8988T (cell line): ENCODE data around the gene TMEM220.
"Not testable (repeated sequence)": the region's sequence is repeated elsewhere in the genome, so short reads cannot be mapped to it uniquely, and the experiment has no call there.

Experiments
- DNase-seq: peaks from one replicate; pipeline ENCODE4 v3.0.0; 2011

TMEM220 gene

DNA sequence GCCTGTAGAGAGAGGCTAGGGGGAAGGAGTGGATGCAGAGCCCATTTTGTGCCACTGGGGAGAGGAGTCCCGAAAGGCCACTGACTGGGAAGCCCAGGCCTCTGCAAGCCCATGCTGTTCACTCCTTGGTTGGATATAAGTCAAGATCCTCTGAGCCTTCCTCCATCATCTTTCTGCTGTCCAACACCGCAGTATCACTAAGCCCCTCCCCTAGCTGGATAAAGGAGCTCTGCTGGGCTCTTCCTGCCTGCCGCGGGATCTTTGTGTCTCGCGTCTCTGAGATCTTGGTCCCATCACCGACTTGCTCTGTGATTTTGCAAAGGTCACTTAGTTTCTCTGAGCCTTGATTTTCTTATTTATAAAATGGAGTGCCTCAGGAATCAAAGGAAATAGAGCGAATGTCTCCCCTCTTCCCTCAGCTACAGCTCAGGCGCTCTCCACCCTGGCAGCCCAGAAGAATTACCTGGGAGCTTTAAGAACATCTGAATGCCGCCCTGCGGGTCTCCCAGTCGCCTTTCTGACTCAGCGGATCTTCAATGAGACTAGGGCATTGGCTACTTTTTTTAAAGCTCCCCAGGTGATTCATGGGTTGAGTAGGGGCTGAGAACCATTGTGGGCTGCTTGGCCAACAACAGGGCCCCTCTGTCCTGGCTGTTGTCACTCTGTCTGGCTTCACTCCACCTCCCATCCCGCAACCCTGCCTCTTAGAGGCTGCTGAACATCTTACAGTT lies 25.2 kb upstream of the TMEM220 start:
- DNase-seq: no peak

GRCh38 chr17:10754109-10754508 lies 24.3 kb upstream of the TMEM220 start:
- peak; percentile 41 for DNase-seq

DNA sequence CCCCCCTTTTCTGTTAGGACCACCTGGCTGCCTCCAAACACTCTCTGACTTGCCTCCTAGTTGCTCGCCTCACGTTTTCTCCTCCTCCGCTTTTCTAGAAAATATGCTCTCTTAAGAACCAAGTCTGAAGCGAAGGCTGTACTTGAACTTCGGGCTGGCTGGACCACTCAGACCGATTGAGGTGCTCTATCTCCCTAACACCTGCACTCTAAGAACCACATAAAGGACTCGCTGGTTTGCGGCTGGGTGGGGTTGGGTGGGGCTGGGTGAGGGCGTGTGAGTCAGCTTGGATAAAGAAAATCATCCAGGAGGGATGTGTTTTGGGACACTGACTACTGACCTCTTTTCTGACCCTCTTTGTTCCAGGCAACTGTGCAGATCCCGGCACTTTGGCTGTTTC lies 22.9 kb upstream of the TMEM220 start:
- DNase-seq: no peak

DNA sequence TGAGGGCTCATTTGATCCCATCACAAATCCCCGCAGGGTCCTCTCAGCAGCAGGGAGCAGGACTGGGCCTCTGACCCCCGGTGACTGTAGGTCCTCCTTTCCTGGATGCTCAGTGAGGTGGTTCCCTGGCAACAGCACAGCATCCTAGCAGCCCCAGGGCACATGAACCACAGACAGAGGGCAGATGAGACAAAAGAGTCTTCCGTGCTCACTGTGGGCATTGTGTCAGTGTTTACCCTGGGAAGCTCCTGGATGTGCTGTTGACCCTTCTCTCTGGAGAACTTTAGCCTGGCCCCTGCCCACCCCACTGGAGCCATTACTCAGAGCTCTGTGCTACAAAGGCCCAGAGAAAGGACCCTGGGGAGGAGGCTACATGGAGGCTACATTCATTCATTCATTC lies 21.7 kb upstream of the TMEM220 start:
- DNase-seq: no peak

GRCh38 chr17:10750210-10750609 lies 20.4 kb upstream of the TMEM220 start:
- DNase-seq: no peak

- no peak for DNase-seq
These were observed 18.8 kb upstream of the TMEM220 start for GRCh38 chr17:10748531-10749181.

GRCh38 chr17:10745231-10745630 lies 15.4 kb upstream of the TMEM220 start:
- DNase-seq: no peak

DNA sequence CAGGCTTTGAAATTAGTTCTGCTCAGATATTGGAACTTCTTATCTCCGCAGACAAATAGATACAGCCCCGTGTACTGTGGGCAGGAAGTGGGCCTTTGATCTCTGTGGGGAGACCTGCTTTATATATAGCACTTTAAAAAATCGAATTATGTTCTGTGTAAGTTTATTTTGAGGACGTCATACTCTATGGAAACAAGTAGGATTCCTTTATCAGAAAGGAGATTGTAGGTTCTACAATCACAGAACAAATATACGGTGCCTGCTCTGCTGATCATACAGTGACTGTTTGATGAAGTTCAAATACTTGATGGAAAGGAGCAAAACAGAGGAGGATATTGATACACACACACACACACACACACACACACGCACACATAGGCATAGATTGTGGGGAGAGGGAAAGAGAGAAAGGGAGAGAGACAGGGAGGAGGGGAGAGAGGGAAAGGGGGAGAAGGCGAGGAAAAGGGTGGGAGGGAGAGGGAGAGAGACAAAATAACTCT lies 14.7 kb upstream of the TMEM220 start:
- no peak for DNase-seq

GRCh38 chr17:10743316-10744009 lies 13.6 kb upstream of the TMEM220 start:
- DNase-seq: no peak

DNA sequence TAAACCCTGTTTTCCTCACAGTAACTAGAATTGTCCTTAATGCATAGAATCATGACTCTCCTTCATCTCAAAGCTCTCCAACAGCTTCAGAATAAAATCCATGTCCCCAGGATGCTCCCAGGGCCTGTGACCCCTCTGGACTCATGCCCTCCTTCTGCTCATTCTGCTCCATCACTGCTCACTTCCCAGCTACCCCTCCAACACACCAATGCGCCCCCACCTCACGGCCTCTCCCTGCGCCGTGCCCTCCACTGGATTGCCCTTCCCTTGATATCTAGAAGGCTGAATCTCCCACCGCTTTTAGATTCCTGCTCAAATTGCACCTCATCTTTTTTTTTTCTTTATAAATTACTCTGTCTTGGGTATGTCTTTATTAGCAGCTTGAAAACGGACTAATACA lies 12.6 kb upstream of the TMEM220 start:
- DNase-seq: no peak

GRCh38 chr17:10741416-10742135 lies 11.8 kb upstream of the TMEM220 start:
- DNase-seq: no peak

DNA sequence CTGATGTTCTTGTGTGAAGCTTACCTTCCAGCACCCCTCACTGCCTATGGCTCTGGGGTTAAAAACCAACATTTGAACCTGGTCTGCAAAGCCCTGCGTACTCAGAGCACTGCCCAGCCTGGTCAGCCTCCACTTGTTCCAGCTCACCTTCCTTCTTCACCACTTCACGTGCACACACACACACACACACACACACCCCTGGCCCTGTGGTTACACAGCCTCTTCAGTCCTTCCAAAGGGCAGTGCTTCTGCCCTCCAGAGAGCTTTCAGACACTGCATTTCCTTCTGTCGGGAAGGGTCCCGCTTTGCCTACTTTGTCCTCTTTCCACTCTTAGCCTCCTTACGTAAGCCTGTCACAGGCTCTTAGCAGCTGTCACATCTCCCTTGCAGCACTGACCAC lies 9.6 kb upstream of the TMEM220 start:
- DNase-seq: no peak

- no peak for DNase-seq
These were observed 8.9 kb upstream of the TMEM220 start for GRCh38 chr17:10738521-10739258.

DNA sequence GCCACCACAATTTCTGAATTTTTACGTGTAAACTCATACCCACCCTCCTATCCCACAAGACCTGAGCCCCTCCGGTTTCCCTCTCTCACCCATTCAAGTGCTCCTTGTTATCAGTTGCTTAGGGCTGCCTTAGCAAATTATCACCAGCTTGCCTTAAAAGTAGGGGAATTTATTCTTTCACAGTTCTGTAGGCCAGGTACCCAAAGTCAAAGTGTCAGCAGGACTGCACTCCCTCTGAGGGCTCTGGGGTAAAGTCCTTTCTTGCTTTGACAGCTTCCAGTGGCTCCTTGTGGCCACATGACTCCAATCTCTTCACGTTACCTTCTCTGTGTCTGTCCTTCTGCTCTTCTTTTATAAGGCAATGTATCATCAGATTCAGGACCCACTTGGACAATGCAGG lies 7.9 kb upstream of the TMEM220 start:
- no peak for DNase-seq

- DNase-seq: no peak
These were observed 7.4 kb upstream of the TMEM220 start for GRCh38 chr17:10737168-10737622.

DNA sequence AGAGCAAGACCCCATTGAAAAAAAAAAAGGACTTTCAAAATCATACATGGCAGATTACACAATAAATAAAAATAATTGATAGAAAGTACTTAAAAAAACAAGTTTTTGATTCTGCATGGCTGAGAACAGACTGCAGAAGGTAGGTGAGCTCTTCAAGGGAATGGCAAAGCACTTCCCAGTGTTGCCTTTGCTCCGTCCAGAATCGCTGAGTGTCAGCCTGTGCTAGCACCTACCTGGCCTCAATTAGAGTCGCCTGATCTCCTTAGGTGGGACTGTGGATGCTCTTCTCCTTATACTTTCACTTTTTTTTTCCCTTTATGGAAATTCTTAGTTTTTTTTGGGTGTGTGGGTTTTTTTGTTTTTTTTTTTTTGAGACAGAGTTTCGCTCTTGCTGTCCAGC lies 6.0 kb upstream of the TMEM220 start:
- DNase-seq: no peak

- no peak for DNase-seq
These were observed 5.4 kb upstream of the TMEM220 start for GRCh38 chr17:10735251-10735650.

DNA sequence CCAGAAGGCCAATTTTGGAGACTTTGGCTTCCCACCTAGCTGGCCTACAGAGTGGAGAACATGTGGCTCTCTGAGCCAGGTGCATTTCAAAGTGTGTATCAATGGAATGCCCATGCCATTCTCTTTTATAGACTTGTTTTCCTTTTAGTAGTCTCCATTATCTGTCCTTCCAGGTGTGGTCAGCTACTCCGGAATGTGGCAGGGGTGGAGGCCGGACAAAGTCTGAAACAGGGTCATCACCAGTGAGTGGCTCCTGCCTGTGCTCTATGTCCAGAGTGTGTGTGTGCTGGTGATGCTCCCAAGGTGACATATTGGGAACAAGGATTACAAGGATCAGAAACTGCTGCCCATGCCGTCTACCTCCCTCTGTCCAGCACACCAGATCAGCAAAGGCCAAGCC lies 3.8 kb upstream of the TMEM220 start:
- no peak for DNase-seq

DNA sequence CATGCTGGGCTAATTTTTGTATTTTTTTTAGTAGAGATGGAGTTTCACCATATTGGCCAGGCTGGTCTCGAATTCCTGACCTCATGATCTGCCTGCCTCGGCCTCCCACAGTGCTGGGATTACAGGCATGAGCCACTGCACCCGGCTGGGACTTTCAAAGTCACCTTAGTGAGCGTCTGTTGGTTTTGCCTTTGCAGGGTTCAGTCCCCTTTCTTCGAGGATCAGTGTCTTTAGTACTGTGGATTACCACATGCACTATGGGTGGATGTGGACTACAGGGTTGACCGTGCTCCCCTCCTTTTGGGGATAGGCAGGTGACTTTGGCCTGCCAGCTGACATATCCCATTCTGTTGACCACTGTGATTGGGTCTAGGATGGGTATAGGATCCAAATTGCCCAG lies 2.3 kb upstream of the TMEM220 start:
- not testable (repeated sequence) for DNase-seq

- DNase-seq: no peak
These were observed 1.6 kb upstream of the TMEM220 start for GRCh38 chr17:10731408-10731879.

- not testable (repeated sequence) for DNase-seq
These were observed 424 bp upstream of the TMEM220 start for GRCh38 chr17:10730247-10730646.

DNA sequence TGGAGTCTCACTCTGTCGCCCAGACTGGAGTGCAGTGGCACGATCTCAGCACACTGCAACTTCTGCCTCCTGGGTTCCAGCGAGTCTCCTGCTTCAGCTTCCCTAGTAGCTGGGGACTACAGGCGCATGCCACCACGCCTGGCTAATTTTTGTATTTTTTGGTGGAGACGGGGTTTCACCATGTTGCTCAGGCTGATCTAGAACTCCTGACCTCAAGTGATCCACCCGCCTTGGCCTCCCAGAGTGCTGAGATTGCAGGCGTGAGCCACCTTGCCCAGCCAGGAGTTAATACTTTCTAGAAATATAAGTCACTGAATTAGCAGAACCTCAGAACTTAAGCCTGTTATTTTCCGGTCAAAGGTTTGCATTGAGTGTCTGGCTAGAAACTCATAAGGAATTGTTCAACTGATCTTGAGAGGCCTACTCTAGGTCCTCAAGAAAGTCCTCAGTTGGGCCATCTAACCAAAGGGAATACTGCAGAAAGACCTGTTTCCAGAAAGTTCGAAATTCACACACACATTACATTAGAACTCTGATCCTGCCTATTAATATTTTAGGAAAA lies 1.4 kb downstream of the TMEM220 start:
- DNase-seq: no peak
